NCI-H2196 treated with DMSO at 0.1 percent for 48 hours (cell line): ENCODE data around the gene MINPP1.

Experiments used
- DNase-seq: peaks from one replicate; lab custom pipeline; 2025; ENCODE audit not compliant: unreplicated experiment; lab: John Stamatoyannopoulos, UW

MINPP1 gene

GRCh38 chr10:87518937-87519336 lies 14.2 kb downstream of the MINPP1 start:
- DNase-seq: no peak

- DNase-seq: no peak
Observed at GRCh38 chr10:87519582-87519981, 14.9 kb downstream of the MINPP1 start.

GRCh38 chr10:87523731-87524130 lies 19.0 kb downstream of the MINPP1 start:
- DNase-seq: no peak

- no peak for DNase-seq
Observed at GRCh38 chr10:87524296-87524695, 19.6 kb downstream of the MINPP1 start.

GRCh38 chr10:87531908-87532622 lies 27.4 kb downstream of the MINPP1 start:
- DNase-seq: no peak

- no peak for DNase-seq
Observed at GRCh38 chr10:87532696-87533095, 28.0 kb downstream of the MINPP1 start.

GRCh38 chr10:87534173-87534858 lies 29.6 kb downstream of the MINPP1 start:
- DNase-seq: no peak

GRCh38 chr10:87538092-87539015 lies 33.7 kb downstream of the MINPP1 start:
- no peak for DNase-seq

GRCh38 chr10:87541114-87541513 lies 36.4 kb downstream of the MINPP1 start:
- no peak for DNase-seq

GRCh38 chr10:87544721-87545120 lies 40.0 kb downstream of the MINPP1 start:
- no peak for DNase-seq

GRCh38 chr10:87545783-87546182 lies 41.1 kb downstream of the MINPP1 start:
- no peak for DNase-seq

GRCh38 chr10:87546210-87546609 lies 41.5 kb downstream of the MINPP1 start:
- DNase-seq: no peak

- no peak for DNase-seq
Observed at GRCh38 chr10:87546971-87547413, 42.3 kb downstream of the MINPP1 start.

- DNase-seq: no peak
Observed at GRCh38 chr10:87547734-87548311, 43.1 kb downstream of the MINPP1 start.

GRCh38 chr10:87550741-87551140 lies 46.0 kb downstream of the MINPP1 start:
- no peak for DNase-seq

GRCh38 chr10:87551326-87551725 lies 46.6 kb downstream of the MINPP1 start:
- no peak for DNase-seq

- no peak for DNase-seq
Observed at GRCh38 chr10:87552248-87552929, 47.7 kb downstream of the MINPP1 start.

- DNase-seq: no peak
Observed at GRCh38 chr10:87557409-87557808, 52.7 kb downstream of the MINPP1 start.

- no peak for DNase-seq
Observed at GRCh38 chr10:87558333-87558732, 53.6 kb downstream of the MINPP1 start.

- DNase-seq: no peak
Observed at GRCh38 chr10:87559392-87559791, 54.7 kb downstream of the MINPP1 start.
